NCI-H2227 (cell line): ENCODE results near the gene MAJIN.

Source experiments
- DNase-seq: peaks from one replicate; lab custom pipeline; 2025; ENCODE audit not compliant: unreplicated experiment; lab: John Stamatoyannopoulos, UW

The MAJIN gene

GRCh38 chr11:64893194-64894069, 78.5 kb downstream of the MAJIN start:
- DNase-seq, result no peak

- no peak for DNase-seq
Measured at GRCh38 chr11:64892838-64893193, 79.1 kb downstream of the MAJIN start.

- DNase-seq, result no peak
Measured at GRCh38 chr11:64892411-64892831, 79.5 kb downstream of the MAJIN start.

GRCh38 chr11:64891880-64892279, 80.0 kb downstream of the MAJIN start:
- no peak for DNase-seq

- DNase-seq, result no peak
Measured at GRCh38 chr11:64891215-64891848, 80.6 kb downstream of the MAJIN start.

- no peak for DNase-seq
Measured at GRCh38 chr11:64890522-64890939, 81.4 kb downstream of the MAJIN start.

- DNase-seq, result no peak
Measured at GRCh38 chr11:64888729-64889511, 83.0 kb downstream of the MAJIN start.

- DNase-seq, result no peak
Measured at GRCh38 chr11:64888406-64888728, 83.5 kb downstream of the MAJIN start.
